ENCODE results near the gene LMTK2. TPM values are rescaled to one million over a fixed set of nuclear protein-coding genes. Genes with fewer than 3 reads are reported as not detected.

LMTK2 gene
- total RNA-seq, 1 donor from 2014 or later: 19.2 TPM

GRCh38 chr7:98133181-98133580 is 26.5 kb downstream of the LMTK2 start:
- H3K4me1 Mint-ChIP-seq: peaks cover 38% of the 10 kb centered on the region
- H3K9me3 Mint-ChIP-seq: no peaks in the 10 kb centered on the region
- H3K27me3 Mint-ChIP-seq (ENCODE audit: low read depth): no peaks in the 10 kb centered on the region
- no peak for DNase-seq (ENCODE audit: low read depth, low spot score)
- H3K4me3 Mint-ChIP-seq: no peak overlapping the region
- peaks cover 6% of the 10 kb centered on the region for H3K36me3 Mint-ChIP-seq (ENCODE audit: low read depth)
- no peak overlapping the region for H3K27ac Mint-ChIP-seq (ENCODE audit: unreplicated experiment)
- TF ChIP-seq CTCF (conservative IDR thresholded peaks at IDR 0.05): no peak

GRCh38 chr7:98133621-98134303 is 27.1 kb downstream of the LMTK2 start:
- Mint-ChIP-seq H3K27ac (ENCODE audit: unreplicated experiment) (no peak overlapping the region), H3K9me3 (no peaks in the 10 kb centered on the region), H3K27me3 (ENCODE audit: low read depth) (no peaks in the 10 kb centered on the region), H3K36me3 (ENCODE audit: low read depth) (peaks cover 6% of the 10 kb centered on the region), H3K4me1 (peaks cover 38% of the 10 kb centered on the region), H3K4me3 (no peak overlapping the region)
- DNase-seq (ENCODE audit: low read depth, low spot score): no peak
- no peak for TF ChIP-seq CTCF (conservative IDR thresholded peaks at IDR 0.05)

DNA sequence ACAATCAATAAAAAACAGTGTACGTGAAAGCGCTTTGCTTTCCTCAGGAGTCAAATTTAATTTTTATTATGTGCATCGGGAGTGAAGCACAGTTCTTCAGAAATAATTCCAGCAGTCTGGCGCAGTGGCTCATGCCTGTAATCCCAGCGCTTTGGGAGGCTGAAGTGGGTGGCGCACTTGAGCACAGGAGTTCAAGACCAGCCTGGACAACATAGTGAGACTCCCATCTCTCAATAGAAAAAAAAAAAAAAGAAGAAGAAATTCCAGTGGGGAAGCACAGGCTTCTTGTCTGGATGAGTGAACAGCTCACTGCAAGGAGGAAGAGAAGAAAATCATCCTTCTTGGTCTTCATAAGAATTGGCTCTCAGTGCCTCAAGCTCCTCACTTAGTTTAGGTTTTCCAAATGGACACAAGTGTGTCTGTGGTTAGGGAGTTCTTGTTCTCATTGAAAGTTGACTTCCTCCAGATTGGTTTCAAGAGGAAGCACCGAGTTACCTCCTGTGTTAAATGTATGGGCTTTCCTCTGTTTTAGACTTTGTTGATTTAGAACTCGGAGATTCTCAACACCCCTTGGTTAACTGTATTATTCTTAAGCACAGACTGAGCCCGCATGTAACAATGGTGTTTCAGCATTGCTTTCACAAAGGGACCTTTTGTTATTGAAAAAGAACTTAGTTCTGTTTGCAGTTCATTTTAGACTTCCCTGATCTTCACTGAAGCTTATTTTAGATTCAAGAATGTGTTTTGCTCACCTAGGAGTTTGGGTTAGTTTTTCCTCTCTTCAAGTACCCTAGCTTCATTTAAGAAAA is 28.0 kb downstream of the LMTK2 start:
- Mint-ChIP-seq H3K4me1 (peaks cover 38% of the 10 kb centered on the region), H3K4me3 (no peak overlapping the region), H3K27me3 (ENCODE audit: low read depth) (no peaks in the 10 kb centered on the region), H3K36me3 (ENCODE audit: low read depth) (peaks cover 8% of the 10 kb centered on the region), H3K9me3 (no peaks in the 10 kb centered on the region), H3K27ac (ENCODE audit: unreplicated experiment) (no peak overlapping the region)
- no peak for DNase-seq (ENCODE audit: low read depth, low spot score)
- no peak for TF ChIP-seq CTCF (conservative IDR thresholded peaks at IDR 0.05)

DNA sequence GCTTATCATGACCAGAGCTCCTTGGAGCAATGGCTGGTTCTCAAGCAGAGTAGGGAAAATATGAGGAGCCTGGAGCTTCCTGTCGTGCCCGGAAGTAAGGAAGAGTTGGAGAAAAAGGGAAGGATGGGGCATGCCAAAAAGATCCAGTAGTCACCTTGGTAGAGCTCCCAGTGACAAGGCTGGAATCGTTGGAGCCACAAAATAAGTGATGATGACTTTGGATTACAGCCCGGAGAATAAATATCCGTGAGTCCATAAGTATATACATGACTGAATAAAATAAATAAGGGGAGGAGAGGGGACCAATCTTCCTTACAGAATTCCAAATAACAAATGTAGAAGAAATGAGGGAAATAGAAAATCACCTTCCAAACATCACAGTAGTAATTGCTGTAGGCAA is 29.3 kb downstream of the LMTK2 start:
- H3K27me3 Mint-ChIP-seq (ENCODE audit: low read depth): no peaks in the 10 kb centered on the region
- no peak for TF ChIP-seq CTCF (conservative IDR thresholded peaks at IDR 0.05)
- no peak overlapping the region for H3K27ac Mint-ChIP-seq (ENCODE audit: unreplicated experiment)
- no peak for DNase-seq (ENCODE audit: low read depth, low spot score)
- H3K36me3 Mint-ChIP-seq (ENCODE audit: low read depth): peaks cover 8% of the 10 kb centered on the region
- H3K4me3 Mint-ChIP-seq: no peak overlapping the region
- peaks cover 37% of the 10 kb centered on the region for H3K4me1 Mint-ChIP-seq
- no peaks in the 10 kb centered on the region for H3K9me3 Mint-ChIP-seq

DNA sequence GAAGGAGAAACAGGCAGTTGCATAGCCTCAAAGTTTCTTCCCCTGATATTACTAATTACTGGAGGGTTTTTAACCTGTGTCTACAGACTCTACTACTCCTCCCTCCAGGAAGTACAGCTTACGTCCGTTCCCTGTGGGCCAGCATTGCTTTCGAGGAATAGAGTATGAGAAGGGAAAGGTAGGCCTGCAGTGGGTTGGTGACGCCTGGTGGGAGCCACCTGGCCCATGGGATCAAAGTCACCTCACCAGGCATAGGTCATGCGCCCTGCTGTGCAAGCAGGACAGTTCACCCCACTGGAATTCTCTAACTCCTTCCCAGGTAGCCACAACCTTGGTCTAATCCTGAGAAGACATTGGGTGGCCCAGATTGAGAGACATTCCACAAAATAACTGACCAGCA is 29.8 kb downstream of the LMTK2 start:
- Mint-ChIP-seq H3K9me3 (no peaks in the 10 kb centered on the region), H3K27me3 (ENCODE audit: low read depth) (no peaks in the 10 kb centered on the region), H3K4me1 (peaks cover 33% of the 10 kb centered on the region), H3K4me3 (no peak overlapping the region), H3K36me3 (ENCODE audit: low read depth) (peaks cover 8% of the 10 kb centered on the region), H3K27ac (ENCODE audit: unreplicated experiment) (no peak overlapping the region)
- DNase-seq (ENCODE audit: low read depth, low spot score): no peak
- TF ChIP-seq CTCF (conservative IDR thresholded peaks at IDR 0.05): no peak
